Parathyroid adenoma (tissue), 2 donors: ENCODE results near the gene ZNRF4.

ENCODE experiments used
- H2AFZ ChIP-seq: fragments of 300-600 bp; sonication (generic); one replicate; pipeline ENCODE4 v1.7.0; 2017; ENCODE audit warnings: antibody characterized with exemption, mild to moderate bottlenecking
- H3K27ac ChIP-seq: fragments of 300-600 bp; sonication (generic); one replicate; pipeline ENCODE4 v1.7.0; 2017
- H3K27me3 ChIP-seq: fragments of 300-600 bp; sonication (generic); one replicate; pipeline ENCODE4 v1.7.0; 2017; ENCODE audit warnings: low read length; ENCODE audit not compliant: control insufficient read depth, insufficient read depth
- H3K36me3 ChIP-seq: fragments of 300-600 bp; sonication (generic); one replicate; pipeline ENCODE4 v1.7.0; 2017; ENCODE audit warnings: low read length; ENCODE audit not compliant: control insufficient read depth, insufficient read depth
- H3K4me1 ChIP-seq: fragments of 300-600 bp; sonication (generic); one replicate; pipeline ENCODE4 v1.7.0; 2017; ENCODE audit warnings: control low read depth
- H3K4me2 ChIP-seq: fragments of 300-600 bp; sonication (generic); one replicate; pipeline ENCODE4 v1.7.0; 2017; ENCODE audit warnings: low read length
- H3K4me3 ChIP-seq: fragments of 300-600 bp; sonication (generic); one replicate; pipeline ENCODE4 v1.7.0; 2017; ENCODE audit warnings: low read depth, low read length
- H3K79me2 ChIP-seq: fragments of 300-600 bp; sonication (generic); one replicate; pipeline ENCODE4 v1.7.0; 2017; ENCODE audit warnings: control low read depth
- H3K9ac ChIP-seq: fragments of 300-600 bp; sonication (generic); one replicate; pipeline ENCODE4 v1.7.0; 2017; ENCODE audit warnings: mild to moderate bottlenecking
- H3K9me3 ChIP-seq: fragments of 300-600 bp; sonication (generic); one replicate; pipeline ENCODE4 v1.7.0; 2017; ENCODE audit warnings: low read length; ENCODE audit not compliant: control insufficient read depth
- TF ChIP-seq, protein P1 (sequence below): fragments of 300-600 bp; sonication (generic); IDR thresholded peaks from one replicate; pipeline ENCODE4 v1.7.0; 2017; ENCODE audit warnings: antibody characterized with exemption, mild to moderate bottlenecking
- donor health status: primary hyperparathyroidism.

Gene ZNRF4

DNA sequence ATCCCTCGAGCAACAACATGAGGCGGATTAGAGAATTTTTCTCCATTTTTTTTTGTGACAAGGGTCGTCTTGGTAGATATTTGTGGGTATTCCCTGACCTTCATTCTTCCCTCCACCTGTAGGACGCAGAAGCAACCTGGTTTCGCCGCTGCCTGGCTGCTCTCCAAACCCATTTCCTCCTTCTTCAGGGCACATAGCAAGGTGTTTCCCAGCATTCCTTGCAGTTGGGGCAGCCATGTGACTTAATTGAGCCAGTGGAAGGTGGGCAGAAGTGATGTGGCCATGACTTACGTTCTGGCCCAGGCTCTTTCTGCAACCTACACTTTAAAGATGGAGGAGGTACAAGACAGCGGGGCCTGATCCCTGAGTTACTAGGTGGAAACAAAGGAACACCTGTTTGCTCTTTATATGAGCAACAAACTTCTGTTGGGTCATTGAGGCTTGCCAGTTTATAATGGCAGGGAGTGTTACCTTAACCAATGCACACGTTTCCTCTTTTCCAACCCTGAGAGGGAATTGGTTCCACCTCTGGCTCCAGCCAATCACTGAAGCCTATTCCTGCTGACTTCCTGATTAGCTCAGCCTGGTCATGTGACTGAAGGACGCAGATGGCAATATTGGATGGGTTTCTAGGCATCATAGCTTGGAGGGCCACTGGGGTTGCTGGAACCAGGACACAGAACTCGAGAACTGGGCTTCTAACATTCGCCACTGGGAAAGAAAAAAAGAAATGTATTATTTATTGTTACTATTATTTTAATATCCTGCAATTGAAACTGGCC lies 30.8 kb upstream of the ZNRF4 start:
- no peaks in the 10 kb centered on the region for H3K9me3 ChIP-seq
- H3K4me2 ChIP-seq: no peak overlapping the region
- no peaks in the 10 kb centered on the region for H3K36me3 ChIP-seq
- no peaks in the 10 kb centered on the region for H3K79me2 ChIP-seq
- TF ChIP-seq, protein P1, sequence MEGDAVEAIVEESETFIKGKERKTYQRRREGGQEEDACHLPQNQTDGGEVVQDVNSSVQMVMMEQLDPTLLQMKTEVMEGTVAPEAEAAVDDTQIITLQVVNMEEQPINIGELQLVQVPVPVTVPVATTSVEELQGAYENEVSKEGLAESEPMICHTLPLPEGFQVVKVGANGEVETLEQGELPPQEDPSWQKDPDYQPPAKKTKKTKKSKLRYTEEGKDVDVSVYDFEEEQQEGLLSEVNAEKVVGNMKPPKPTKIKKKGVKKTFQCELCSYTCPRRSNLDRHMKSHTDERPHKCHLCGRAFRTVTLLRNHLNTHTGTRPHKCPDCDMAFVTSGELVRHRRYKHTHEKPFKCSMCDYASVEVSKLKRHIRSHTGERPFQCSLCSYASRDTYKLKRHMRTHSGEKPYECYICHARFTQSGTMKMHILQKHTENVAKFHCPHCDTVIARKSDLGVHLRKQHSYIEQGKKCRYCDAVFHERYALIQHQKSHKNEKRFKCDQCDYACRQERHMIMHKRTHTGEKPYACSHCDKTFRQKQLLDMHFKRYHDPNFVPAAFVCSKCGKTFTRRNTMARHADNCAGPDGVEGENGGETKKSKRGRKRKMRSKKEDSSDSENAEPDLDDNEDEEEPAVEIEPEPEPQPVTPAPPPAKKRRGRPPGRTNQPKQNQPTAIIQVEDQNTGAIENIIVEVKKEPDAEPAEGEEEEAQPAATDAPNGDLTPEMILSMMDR: no peak
- H3K4me1 ChIP-seq: no peaks in the 10 kb centered on the region
- no peak overlapping the region for H3K4me3 ChIP-seq
- no peak overlapping the region for H3K9ac ChIP-seq
- no peaks in the 10 kb centered on the region for H3K27me3 ChIP-seq
- H2AFZ ChIP-seq: no peak overlapping the region
- H3K27ac ChIP-seq: no peak overlapping the region

DNA sequence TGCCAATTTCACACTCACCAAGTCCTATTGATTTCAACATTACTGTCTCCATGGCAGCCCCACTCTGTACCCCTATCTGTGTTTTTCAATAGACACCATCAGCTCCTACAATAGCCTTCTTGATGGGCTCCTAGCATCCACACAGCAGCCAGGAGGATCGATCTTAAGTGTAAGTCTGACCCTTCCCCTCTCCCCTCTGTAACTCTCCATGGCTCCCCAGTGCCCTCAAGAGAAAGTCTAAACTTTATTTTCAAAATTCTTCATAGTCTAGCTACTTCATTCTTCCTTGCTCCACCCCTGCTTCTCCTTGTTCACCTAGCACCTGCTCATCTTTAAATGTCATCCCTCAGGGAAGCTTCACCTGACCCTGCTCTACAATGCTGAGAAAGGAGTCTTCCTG lies 30.0 kb upstream of the ZNRF4 start:
- TF ChIP-seq, protein P1: no peak
- Histone ChIP-seq H3K4me1 (no peaks in the 10 kb centered on the region), H3K79me2 (no peaks in the 10 kb centered on the region), H3K36me3 (no peaks in the 10 kb centered on the region), H2AFZ (no peak overlapping the region), H3K4me2 (no peak overlapping the region), H3K27ac (no peak overlapping the region), H3K9me3 (no peaks in the 10 kb centered on the region), H3K27me3 (no peaks in the 10 kb centered on the region), H3K4me3 (no peak overlapping the region), H3K9ac (no peak overlapping the region)

DNA sequence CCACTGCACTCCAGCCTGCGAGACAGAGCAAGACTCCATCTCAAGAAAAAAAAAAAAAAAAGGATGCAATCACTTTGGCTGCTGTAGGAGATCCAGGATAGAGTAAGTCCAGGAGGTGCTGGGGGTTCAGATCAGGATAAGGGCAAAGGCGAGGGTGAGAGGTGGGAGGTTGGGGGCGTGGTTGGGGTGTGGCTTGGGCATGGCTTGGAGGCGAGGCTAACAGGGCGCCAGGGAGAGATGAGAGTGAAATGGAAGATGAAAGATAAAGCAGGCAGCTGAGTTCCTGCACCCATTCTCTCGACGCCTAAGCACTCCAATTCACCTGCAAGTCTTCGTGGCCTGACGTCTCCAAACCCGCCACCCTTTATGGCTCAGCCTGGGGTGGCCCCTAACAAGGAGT lies 25.0 kb upstream of the ZNRF4 start:
- Histone ChIP-seq H3K9ac (no peak overlapping the region), H3K27me3 (no peaks in the 10 kb centered on the region), H3K36me3 (no peaks in the 10 kb centered on the region), H3K27ac (no peak overlapping the region), H3K9me3 (no peaks in the 10 kb centered on the region), H3K4me2 (no peak overlapping the region), H3K4me1 (no peaks in the 10 kb centered on the region), H3K4me3 (no peak overlapping the region), H3K79me2 (no peaks in the 10 kb centered on the region), H2AFZ (no peak overlapping the region)
- TF ChIP-seq, protein P1: no peak

DNA sequence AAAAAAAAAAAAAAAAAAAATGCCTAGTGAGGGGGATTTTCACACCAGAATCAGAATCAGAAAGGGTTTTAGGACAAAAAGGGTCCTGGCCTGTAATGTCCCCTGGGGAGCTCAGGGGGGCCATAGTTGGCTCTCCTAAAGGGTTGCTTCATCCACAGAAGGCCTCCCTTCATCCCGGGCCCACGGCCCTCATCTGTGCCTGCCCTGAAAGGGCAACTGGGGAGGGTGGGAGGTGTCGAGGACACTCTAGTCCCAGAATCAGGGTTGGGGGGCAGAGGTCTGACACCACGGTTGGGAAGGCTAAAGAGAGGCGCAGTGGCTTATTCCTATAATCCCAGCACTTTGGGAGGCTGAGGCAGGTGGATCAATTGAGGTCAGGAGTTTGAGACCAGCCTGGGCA lies 22.5 kb upstream of the ZNRF4 start:
- no peaks in the 10 kb centered on the region for H3K27me3 ChIP-seq
- TF ChIP-seq, protein P1: no peak
- no peak overlapping the region for H2AFZ ChIP-seq
- no peak overlapping the region for H3K9ac ChIP-seq
- no peak overlapping the region for H3K4me2 ChIP-seq
- H3K79me2 ChIP-seq: no peaks in the 10 kb centered on the region
- H3K36me3 ChIP-seq: no peaks in the 10 kb centered on the region
- H3K9me3 ChIP-seq: no peaks in the 10 kb centered on the region
- H3K27ac ChIP-seq: no peak overlapping the region
- H3K4me3 ChIP-seq: no peak overlapping the region
- H3K4me1 ChIP-seq: no peaks in the 10 kb centered on the region

DNA sequence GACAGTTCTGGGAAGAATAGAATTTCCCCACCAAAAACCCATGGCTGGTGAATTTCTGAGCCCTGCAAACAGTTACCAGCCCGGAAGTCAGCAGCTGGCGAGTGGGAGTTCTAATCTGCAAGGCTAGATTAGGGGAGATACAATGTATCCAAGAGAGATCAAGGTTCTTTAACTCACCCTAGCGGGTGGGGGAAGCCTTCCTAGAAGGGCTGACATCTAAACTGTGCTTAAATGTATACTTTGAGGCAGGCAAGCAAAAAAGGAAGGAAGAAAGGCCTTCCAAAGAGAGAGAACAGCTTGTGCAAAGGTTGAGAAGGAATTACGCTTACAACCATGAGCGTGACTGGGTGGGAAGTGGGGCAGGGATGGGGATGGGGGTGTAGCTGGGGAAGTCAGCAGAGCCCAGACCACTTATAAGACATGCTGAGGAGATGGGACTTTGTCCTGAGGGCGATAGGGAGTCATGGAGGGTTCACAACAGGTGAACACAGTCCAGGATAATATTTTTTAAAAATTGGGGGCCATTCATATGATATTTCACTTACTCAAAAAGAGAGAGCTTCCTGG lies 20.8 kb upstream of the ZNRF4 start:
- Histone ChIP-seq H3K4me3 (no peak overlapping the region), H3K9ac (no peak overlapping the region), H2AFZ (no peak overlapping the region), H3K27me3 (no peaks in the 10 kb centered on the region), H3K9me3 (no peaks in the 10 kb centered on the region), H3K27ac (no peak overlapping the region), H3K36me3 (no peaks in the 10 kb centered on the region), H3K4me2 (no peak overlapping the region), H3K79me2 (no peaks in the 10 kb centered on the region), H3K4me1 (no peaks in the 10 kb centered on the region)
- TF ChIP-seq, protein P1: no peak
